KMS-11 (cell line): Measurements from ENCODE around the gene MBD3L3.

Experiments
- H2AFZ ChIP-seq: fragments of 200-600 bp; sonication (generic); 2 replicates; pipeline ENCODE4 v1.6.1; 2016; ENCODE audit warnings: antibody characterized with exemption, mixed run types, low read depth
- H3K27ac ChIP-seq: fragments of 200-600 bp; sonication (generic); 2 replicates; pipeline ENCODE4 v1.6.1; 2016; ENCODE audit warnings: mild to moderate bottlenecking, mixed run types
- H3K27me3 ChIP-seq: fragments of 200-600 bp; sonication (generic); 2 replicates; pipeline ENCODE4 v1.6.1; 2017; ENCODE audit warnings: mild to moderate bottlenecking, low read depth, mixed run types, moderate library complexity; ENCODE audit not compliant: insufficient read depth
- H3K36me3 ChIP-seq: fragments of 200-600 bp; sonication (generic); 2 replicates; pipeline ENCODE4 v1.6.1; 2017; ENCODE audit warnings: mild to moderate bottlenecking, mixed run types; ENCODE audit not compliant: insufficient read depth
- H3K4me1 ChIP-seq: fragments of 200-600 bp; sonication (generic); 2 replicates; pipeline ENCODE4 v1.6.1; 2016; ENCODE audit warnings: mild to moderate bottlenecking, low read depth, mixed run types; ENCODE audit not compliant: poor library complexity, severe bottlenecking
- H3K4me2 ChIP-seq: fragments of 200-600 bp; sonication (generic); 2 replicates; pipeline ENCODE4 v1.7.0; 2016; ENCODE audit warnings: mild to moderate bottlenecking, mixed run types
- H3K4me3 ChIP-seq: fragments of 200-600 bp; sonication (generic); IDR thresholded peaks from 2 replicates; pipeline ENCODE4 v1.6.1; 2017; ENCODE audit warnings: low read depth, low read length, mixed read lengths; ENCODE audit not compliant: insufficient read depth
- H3K79me2 ChIP-seq: fragments of 200-600 bp; sonication (generic); 2 replicates; pipeline ENCODE4 v1.6.1; 2016; ENCODE audit warnings: low read depth, mixed run types; ENCODE audit not compliant: insufficient read depth
- H3K9ac ChIP-seq: fragments of 200-600 bp; sonication (generic); 2 replicates; pipeline ENCODE4 v1.6.1; 2016; ENCODE audit warnings: mild to moderate bottlenecking, mixed run types
- H4K20me1 ChIP-seq: fragments of 200-600 bp; sonication (generic); 2 replicates; pipeline ENCODE4 v1.6.1; 2016; ENCODE audit warnings: mild to moderate bottlenecking, mixed run types; ENCODE audit not compliant: insufficient read depth
- TF ChIP-seq, protein P1 (sequence below): fragments of 200-600 bp; sonication (generic); conservative IDR thresholded peaks from 2 replicates; pipeline ENCODE4 v1.6.1; 2017; ENCODE audit warnings: low read depth, mild to moderate bottlenecking, antibody characterized with exemption, low read length, moderate library complexity, mixed read lengths

The MBD3L3 gene

DNA sequence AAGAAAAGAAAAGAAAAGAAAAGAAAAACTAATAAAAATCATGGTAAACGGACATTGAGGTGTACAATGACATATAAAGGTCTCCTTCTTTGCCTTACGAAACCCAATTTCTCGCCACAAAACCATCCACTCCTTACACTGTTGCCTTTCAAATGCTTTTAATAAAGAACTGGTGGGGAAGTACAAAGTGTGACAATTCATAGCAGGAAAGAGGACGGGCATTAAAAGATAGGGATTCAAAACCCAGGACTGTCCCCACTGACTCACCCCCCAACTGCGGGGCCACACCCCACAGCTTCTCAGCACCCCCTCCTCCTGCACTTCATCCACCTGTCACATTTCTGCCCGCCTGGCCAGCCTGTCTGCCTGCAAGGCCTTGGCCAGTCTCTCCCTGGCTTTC lies 39.6 kb downstream of the MBD3L3 start:
- no peak overlapping the region for H2AFZ ChIP-seq
- H3K27me3 ChIP-seq, result no peaks in the 10 kb centered on the region
- no peaks in the 10 kb centered on the region for H3K36me3 ChIP-seq
- no peak overlapping the region for H3K4me2 ChIP-seq
- H3K4me3 ChIP-seq, result no peak overlapping the region
- H3K27ac ChIP-seq, result no peak overlapping the region
- no peaks in the 10 kb centered on the region for H3K79me2 ChIP-seq
- H3K4me1 ChIP-seq, result no peaks in the 10 kb centered on the region
- TF ChIP-seq, protein P1, sequence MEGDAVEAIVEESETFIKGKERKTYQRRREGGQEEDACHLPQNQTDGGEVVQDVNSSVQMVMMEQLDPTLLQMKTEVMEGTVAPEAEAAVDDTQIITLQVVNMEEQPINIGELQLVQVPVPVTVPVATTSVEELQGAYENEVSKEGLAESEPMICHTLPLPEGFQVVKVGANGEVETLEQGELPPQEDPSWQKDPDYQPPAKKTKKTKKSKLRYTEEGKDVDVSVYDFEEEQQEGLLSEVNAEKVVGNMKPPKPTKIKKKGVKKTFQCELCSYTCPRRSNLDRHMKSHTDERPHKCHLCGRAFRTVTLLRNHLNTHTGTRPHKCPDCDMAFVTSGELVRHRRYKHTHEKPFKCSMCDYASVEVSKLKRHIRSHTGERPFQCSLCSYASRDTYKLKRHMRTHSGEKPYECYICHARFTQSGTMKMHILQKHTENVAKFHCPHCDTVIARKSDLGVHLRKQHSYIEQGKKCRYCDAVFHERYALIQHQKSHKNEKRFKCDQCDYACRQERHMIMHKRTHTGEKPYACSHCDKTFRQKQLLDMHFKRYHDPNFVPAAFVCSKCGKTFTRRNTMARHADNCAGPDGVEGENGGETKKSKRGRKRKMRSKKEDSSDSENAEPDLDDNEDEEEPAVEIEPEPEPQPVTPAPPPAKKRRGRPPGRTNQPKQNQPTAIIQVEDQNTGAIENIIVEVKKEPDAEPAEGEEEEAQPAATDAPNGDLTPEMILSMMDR, result no peak
- no peaks in the 10 kb centered on the region for H4K20me1 ChIP-seq
- no peak overlapping the region for H3K9ac ChIP-seq

DNA sequence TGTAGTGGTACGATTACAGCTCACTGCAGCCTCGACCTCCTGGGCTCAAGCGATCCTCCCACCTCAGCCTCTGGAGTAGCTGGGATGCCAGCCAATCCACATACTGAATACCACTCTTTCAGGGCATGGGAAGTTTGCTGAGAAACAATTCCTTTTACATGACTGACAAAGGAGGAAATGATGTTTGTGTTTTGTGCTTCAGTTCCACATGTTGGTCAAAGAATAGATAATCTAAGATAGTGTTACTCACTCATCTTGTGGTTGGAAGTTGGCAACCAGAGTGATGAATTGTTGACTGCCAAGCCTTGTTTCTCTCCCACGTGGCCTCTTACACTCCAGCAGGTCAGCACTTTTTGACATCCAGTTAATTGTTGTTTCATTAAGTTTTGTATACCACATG lies 44.8 kb downstream of the MBD3L3 start:
- Histone ChIP-seq H3K4me2 (no peak overlapping the region), H3K36me3 (no peaks in the 10 kb centered on the region), H4K20me1 (no peaks in the 10 kb centered on the region), H2AFZ (no peak overlapping the region), H3K79me2 (no peaks in the 10 kb centered on the region), H3K9ac (no peak overlapping the region), H3K27ac (no peak overlapping the region), H3K4me3 (no peak overlapping the region), H3K4me1 (no peaks in the 10 kb centered on the region), H3K27me3 (no peaks in the 10 kb centered on the region)
- TF ChIP-seq, protein P1, result no peak

DNA sequence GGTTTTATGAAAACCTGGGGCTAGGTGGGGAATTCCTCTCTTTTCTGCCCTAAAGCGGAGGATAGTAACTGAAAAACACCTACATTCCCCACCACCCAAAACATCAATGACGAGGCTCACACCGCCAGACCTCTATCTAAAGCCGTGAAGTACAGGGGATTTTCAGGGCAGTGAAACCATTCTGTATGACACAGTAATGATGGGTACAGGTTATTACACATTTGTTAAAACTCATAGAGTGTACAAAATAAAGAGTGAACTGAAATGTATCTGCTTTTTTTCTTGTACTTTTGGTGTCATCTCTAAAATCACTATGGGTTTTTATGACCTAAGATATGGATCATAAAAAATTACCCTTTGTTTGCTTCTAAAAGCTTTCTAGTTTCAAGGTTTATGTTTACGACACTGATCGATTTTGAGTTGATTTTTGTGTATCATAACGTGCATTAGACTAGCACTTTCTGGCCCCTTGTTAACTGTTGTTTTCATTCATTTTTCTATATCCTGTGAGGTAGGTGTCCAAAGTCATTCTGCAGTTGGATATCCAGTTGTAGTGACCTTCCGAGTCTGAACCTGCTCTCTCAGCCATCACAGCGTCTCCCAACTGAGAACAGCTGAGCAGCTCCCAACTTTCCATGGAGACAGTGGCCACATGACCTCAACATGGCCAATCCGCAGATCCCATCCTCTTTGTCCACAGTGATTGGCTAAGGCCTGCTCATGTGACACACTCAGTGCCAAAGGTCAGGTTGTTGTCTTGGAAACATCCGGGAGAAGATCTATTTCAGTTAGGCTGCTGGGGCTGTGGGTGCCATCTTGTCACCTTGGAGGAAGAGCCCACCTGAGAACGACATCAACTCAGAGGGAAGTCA lies 47.5 kb downstream of the MBD3L3 start:
- Histone ChIP-seq H2AFZ (no peak overlapping the region; the same call in 1 of the 2 replicates), H3K79me2 (no peaks in the 10 kb centered on the region), H3K9ac (no peak overlapping the region), H3K36me3 (no peaks in the 10 kb centered on the region), H3K27me3 (no peaks in the 10 kb centered on the region), H3K27ac (no peak overlapping the region), H3K4me1 (no peaks in the 10 kb centered on the region), H3K4me2 (no peak overlapping the region), H4K20me1 (no peaks in the 10 kb centered on the region), H3K4me3 (no peak overlapping the region)
- TF ChIP-seq, protein P1, result no peak

DNA sequence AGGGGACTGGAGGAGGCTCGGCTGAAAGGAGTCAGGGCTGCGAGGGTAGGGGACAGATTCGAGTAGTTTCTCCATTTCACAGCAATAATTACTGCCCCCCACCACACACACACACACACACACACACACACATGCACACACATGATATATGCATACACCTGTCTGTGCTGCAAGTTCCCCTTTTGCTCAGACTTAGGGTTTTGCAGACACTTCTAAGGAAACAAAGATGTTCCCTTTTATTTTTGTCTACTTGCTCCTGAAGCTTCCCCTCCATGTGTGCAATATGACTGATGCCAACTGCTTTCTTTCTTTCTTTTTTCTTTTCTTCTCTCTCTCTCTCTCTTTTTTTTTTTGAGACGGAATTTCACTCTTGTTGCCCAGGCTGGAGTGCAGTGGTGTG lies 50.6 kb downstream of the MBD3L3 start:
- Histone ChIP-seq H3K27me3 (no peaks in the 10 kb centered on the region), H3K4me1 (no peaks in the 10 kb centered on the region), H3K4me3 (no peak overlapping the region), H3K4me2 (no peak overlapping the region), H2AFZ (no peak overlapping the region), H3K36me3 (no peaks in the 10 kb centered on the region), H3K9ac (no peak overlapping the region), H3K79me2 (no peaks in the 10 kb centered on the region), H3K27ac (no peak overlapping the region), H4K20me1 (no peaks in the 10 kb centered on the region)
- TF ChIP-seq, protein P1, result no peak
